ENCODE data around the gene LRRC4C.

DNA sequence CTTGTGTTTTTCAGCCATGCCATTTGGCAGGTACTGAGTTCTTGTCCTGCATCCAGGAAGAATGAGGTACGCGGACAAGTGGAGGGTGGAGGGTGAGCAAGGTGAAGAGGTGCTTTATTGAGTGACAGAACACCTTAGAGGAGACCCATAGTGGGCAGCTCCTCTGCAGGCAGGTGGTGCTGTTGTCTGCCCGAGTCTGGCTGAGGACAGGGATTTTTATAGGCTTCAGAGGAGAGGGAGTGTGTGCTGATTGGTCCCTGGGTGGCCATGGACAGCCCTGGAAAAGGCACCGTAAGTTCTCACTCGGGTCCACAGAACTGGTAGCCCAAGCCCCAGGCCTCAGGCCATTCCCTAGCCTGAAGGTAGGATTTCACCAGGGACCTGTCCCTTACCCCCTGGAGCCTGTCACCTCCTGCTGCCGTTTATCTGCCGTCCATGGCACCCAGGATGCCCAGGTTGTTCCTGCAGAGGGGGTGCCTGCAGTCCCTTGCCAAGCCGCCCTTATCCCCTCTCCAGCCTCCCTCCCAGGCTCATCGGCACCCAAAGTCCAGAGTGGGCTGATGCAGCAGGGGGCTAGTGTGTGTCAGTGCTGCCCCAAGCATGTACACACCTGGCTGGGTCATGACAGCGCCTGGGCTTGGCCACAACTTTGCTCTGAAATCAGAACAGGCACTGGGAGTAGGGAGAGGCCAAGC is 213.6 kb downstream of the LRRC4C start:
- TF ChIP-seq RAD21 (IDR thresholded peaks at IDR 0.05; ENCODE audit: low read depth), result no peak
- TF ChIP-seq, protein P1, sequence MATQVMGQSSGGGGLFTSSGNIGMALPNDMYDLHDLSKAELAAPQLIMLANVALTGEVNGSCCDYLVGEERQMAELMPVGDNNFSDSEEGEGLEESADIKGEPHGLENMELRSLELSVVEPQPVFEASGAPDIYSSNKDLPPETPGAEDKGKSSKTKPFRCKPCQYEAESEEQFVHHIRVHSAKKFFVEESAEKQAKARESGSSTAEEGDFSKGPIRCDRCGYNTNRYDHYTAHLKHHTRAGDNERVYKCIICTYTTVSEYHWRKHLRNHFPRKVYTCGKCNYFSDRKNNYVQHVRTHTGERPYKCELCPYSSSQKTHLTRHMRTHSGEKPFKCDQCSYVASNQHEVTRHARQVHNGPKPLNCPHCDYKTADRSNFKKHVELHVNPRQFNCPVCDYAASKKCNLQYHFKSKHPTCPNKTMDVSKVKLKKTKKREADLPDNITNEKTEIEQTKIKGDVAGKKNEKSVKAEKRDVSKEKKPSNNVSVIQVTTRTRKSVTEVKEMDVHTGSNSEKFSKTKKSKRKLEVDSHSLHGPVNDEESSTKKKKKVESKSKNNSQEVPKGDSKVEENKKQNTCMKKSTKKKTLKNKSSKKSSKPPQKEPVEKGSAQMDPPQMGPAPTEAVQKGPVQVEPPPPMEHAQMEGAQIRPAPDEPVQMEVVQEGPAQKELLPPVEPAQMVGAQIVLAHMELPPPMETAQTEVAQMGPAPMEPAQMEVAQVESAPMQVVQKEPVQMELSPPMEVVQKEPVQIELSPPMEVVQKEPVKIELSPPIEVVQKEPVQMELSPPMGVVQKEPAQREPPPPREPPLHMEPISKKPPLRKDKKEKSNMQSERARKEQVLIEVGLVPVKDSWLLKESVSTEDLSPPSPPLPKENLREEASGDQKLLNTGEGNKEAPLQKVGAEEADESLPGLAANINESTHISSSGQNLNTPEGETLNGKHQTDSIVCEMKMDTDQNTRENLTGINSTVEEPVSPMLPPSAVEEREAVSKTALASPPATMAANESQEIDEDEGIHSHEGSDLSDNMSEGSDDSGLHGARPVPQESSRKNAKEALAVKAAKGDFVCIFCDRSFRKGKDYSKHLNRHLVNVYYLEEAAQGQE (IDR thresholded peaks at IDR 0.05; ENCODE audit: low read depth), result no peak
